Epithelial cell of proximal tubule (primary cell): ENCODE data around the gene MARS1. TPM values are rescaled to one million over a fixed set of nuclear protein-coding genes. Genes with fewer than 3 reads are reported as not detected.
"Not testable (repeated sequence)": the region's sequence is repeated elsewhere in the genome, so short reads cannot be mapped to it uniquely, and the experiment has no call there.

ENCODE experiments used
- DNase-seq: peaks from one replicate; pipeline ENCODE4 v3.0.0-alpha.2; 2011; ENCODE audit warnings: low read depth
- H3K4me3 ChIP-seq: 2 replicates; pipeline ENCODE4 v1.5.1; 2011; ENCODE audit warnings: low read depth, mild to moderate bottlenecking, low read length
- total RNA-seq: library from RNA; depleted of rRNA; stranded (reverse); fragments of >200 nt; gene quantifications from 2 replicates; pipeline ENCODE4 v1.2.3, GENCODE V29; 2015
- TF ChIP-seq, protein P1 (sequence below): conservative IDR thresholded peaks from 2 replicates; pipeline ENCODE4 v1.5.1; 2012; ENCODE audit warnings: low read depth, mild to moderate bottlenecking, low read length

The MARS1 gene
- total RNA-seq = 107 and 151 TPM in 2 replicates

DNA sequence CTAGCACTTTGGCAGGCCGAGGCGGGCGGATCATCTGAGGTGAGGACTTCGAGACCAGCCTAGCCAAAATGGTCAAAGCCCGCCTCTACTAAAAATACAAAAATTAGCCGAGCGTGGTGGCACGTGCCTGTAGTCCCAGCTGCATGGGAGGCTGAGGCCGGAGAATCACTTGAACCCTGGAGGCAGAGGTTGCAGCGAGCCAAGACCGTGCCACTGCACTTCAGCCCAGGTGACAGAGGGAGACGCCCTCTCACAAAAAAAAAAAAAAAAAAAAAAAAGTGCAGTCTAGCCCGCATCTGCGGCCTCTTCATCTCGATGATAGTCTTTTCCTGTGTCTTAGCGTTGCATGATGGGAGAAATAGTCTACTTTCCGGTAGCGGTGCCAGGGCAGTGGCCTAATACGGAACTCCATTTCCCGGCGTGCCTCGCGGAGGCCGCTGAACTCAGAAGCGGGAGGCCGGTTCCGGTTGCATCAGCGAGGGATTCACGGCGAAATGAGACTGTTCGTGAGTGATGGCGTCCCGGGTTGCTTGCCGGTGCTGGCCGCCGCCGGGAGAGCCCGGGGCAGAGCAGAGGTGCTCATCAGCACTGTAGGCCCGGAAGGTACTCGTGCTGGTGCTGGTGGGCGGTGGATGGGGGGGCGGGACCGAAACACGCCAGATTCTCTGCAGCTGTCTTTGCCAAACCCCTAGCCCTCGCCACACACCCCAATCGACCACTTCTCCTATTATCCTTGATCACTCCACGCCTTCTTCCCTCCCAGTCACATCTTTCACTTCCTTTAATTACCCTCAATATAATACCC, at the start of gene MARS1:
TSS of gene MARS1 (plus strand) at position 472 of the 805 bp plus-strand sequence. CDS start at position 495, 23 bp downstream.
- H3K4me3 ChIP-seq = peak within 1 kb of the TSS; percentile 72
- DNase-seq = peak; percentile 71
- TF ChIP-seq, protein P1, sequence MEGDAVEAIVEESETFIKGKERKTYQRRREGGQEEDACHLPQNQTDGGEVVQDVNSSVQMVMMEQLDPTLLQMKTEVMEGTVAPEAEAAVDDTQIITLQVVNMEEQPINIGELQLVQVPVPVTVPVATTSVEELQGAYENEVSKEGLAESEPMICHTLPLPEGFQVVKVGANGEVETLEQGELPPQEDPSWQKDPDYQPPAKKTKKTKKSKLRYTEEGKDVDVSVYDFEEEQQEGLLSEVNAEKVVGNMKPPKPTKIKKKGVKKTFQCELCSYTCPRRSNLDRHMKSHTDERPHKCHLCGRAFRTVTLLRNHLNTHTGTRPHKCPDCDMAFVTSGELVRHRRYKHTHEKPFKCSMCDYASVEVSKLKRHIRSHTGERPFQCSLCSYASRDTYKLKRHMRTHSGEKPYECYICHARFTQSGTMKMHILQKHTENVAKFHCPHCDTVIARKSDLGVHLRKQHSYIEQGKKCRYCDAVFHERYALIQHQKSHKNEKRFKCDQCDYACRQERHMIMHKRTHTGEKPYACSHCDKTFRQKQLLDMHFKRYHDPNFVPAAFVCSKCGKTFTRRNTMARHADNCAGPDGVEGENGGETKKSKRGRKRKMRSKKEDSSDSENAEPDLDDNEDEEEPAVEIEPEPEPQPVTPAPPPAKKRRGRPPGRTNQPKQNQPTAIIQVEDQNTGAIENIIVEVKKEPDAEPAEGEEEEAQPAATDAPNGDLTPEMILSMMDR = no peak

- no peak overlapping the region for H3K4me3 ChIP-seq
- TF ChIP-seq, protein P1 = no peak
- DNase-seq = no peak
Observed at GRCh38 chr12:57438400-57438799, 49.5 kb upstream of the MARS1 start.

DNA sequence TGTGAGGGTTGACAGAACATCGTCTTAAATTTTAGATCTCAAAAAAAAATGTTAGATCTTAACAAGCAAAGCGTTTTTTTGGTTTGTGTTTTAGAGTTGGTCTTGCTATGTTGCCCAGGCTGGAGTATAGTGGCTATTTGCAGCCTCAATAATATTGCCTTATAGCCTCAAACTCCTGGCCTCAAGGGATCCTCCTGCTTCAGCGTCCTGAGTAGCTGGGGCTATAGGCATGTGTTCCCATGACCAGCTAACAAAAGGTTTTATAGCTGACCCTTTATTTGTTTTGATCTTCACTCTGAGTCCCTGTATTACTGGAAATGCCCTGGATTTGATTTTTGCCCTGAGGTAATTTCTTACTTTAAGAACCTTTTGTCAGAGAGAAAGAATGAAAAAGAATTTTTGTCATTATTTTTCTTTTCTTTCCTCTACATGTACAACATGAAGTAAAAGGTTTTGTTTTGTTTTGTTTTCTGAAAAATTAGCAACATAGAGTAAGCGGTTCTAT, 48.1 kb upstream of the MARS1 start:
- no peak overlapping the region for H3K4me3 ChIP-seq
- DNase-seq = no peak
- TF ChIP-seq, protein P1 = no peak

DNA sequence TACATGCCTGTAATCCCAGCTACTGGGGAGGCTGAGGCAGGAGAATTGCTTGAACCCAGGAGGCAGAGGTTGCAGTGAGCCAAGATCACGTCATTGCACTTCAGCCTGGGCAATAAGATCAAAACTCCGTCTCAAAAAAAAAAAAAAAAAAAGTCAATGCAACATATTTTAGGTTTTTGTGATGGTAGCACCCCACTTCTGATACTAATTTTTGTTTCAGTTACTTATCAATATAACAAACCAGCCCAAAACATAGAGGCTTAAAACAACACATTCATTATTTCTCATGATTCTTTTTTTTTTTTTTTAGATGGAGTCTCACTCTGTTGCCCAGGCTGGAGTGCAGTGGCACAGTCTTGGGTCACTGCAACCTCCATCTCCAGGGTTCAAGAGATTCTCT, 46.5 kb upstream of the MARS1 start:
- DNase-seq, H3K4me3 ChIP-seq: not testable (repeated sequence)

DNA sequence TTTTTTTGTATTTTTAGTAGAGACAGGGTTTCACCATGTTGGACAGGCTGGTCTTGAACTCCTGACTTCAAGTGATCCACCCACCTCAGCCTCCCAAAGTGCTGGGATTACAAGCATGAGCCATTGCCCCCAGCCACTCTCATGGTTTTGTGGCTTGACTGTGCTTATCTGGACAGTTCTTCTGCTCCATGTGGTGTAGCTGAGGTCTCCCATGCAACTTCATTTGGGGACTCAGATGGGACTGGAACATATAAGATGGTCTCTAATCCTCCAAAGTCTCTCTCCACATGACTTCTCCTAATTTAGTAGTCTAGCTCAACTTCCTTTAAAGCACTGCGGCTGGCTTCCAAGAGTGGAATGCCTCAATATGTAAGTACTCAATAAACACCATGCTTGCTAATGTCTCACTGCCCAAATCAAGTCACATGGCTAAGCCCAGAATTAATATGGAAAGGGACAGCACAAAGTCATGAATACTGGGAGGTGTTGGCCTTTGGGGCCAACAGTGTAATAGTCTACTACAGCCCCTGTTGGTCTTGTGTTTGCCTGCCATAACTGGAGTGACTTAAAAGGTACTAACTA, 45.9 kb upstream of the MARS1 start:
- TF ChIP-seq, protein P1 = no peak

DNA sequence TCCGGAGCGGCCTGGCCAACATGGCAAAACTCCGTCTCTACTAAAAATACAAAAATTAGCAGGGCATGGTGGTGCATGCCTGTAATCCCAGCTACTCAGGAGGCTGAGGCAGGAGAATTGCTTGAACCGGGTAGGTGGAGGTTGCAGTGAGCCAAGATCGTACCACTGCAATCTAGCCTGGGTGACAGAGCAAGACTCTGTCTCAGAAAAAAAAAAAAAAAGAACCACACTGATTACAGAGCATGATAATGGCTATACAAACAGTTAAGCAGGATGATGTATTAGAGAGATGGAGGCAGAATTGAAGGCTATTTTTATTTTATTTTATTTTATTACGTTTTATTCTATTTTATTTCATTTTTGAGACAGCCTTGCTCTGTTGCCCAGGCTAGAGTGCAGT, 43.5 kb upstream of the MARS1 start:
- not testable (repeated sequence) for DNase-seq, H3K4me3 ChIP-seq

More for the DNA sequence above, 45.9 kb upstream of the MARS1 start:
- no peak overlapping the region for H3K4me3 ChIP-seq
- no peak for DNase-seq

DNA sequence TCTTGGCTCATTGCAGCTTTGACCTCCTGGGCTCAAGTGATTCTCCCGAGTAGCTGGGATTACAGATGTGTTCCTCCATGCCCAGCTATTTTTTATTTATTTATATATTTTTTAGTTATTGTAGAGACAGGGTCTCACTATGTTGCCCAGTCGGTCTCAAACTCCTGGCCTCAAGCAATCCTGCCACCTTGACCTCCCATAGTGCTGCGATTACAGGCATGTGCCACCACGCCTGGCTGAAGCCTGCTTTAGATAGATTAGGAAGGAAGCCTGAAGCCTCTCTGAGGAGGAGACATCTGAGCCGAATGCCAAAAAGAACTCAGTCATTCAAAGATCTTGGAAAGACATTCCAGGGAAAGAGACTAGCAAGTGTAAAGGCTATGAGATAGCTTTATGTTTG, 43.1 kb upstream of the MARS1 start:
- DNase-seq = no peak
- no peak overlapping the region for H3K4me3 ChIP-seq
- TF ChIP-seq, protein P1 = no peak

DNA sequence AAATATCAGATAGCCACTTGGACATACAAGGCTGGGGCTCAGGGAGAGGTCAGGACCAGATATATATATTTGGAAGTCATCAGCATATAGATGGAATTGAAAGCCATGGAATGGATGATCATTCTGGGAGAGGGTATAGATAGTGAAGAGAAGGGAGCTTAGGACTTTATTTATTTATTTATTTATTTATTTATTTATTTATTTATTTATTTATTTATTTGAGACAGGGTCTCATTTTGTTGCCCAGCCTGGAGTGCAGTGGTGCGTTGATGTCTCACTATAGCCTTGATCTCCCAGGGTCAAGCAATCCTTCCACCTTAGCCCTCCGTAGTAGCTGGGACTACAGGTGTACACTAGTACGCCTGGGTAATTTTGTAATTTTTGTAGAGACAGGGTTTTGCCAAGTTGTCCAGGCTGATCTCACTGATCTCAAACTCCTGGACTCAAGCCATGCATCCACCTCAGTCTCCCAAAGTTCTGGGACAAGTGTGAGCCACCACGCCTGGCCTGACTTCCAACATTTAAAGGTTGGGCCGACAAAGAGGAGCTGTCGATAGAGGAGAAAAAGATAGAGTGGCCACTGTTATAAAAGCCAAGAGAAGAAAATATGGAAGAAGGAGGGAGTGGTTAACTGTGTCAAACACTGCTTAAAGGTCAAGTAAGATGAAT, 41.4 kb upstream of the MARS1 start:
- H3K4me3 ChIP-seq = no peak overlapping the region
- no peak for DNase-seq
- TF ChIP-seq, protein P1 = no peak
